HL-60 (cell line): ENCODE measurements around the gene OR5AC2.

Source experiments
- DNase-seq, 2 experiments: peaks; one replicate each; pipeline ENCODE4 v3.0.0-alpha.2; 2010 to 2020; ENCODE audit warnings: low read depth in 1 of 2, low spot score in 1 of 2
- H3K27ac ChIP-seq: fragments of 250-450 bp; sonication (Bioruptor Pico); replicated peaks from 2 replicates; pipeline ENCODE4 v1.5.1; 2020; ENCODE audit warnings: mild to moderate bottlenecking, moderate library complexity
- H3K27me3 ChIP-seq: fragments of 250-450 bp; sonication (Bioruptor Pico); 2 replicates; pipeline ENCODE4 v1.5.1; 2021; ENCODE audit warnings: mild to moderate bottlenecking, moderate library complexity; ENCODE audit not compliant: insufficient read depth, poor library complexity, severe bottlenecking
- H3K4me3 ChIP-seq: replicated peaks from 2 replicates; pipeline ENCODE4 v1.5.1; 2011; ENCODE audit warnings: mild to moderate bottlenecking, control low read depth, low read length; ENCODE audit not compliant: insufficient read depth
- CTCF ChIP-seq: IDR thresholded peaks from one replicate; pipeline ENCODE4 v1.5.1; 2011; ENCODE audit warnings: low read length, control low read depth, inconsistent platforms; ENCODE audit not compliant: insufficient read depth
- GABPA ChIP-seq: IDR thresholded peaks from 2 replicates; pipeline ENCODE4 v1.6.1; 2012; ENCODE audit warnings: low read depth
- POLR2AphosphoS5 ChIP-seq: IDR thresholded peaks from 2 replicates; pipeline ENCODE4 v1.6.1; 2012; ENCODE audit warnings: low read depth
- REST ChIP-seq: IDR thresholded peaks from 2 replicates; pipeline ENCODE4 v1.6.1; 2012; ENCODE audit warnings: low read depth; ENCODE audit not compliant: insufficient replicate concordance
- SPI1 ChIP-seq: IDR thresholded peaks from 2 replicates; pipeline ENCODE4 v1.6.1; 2012; ENCODE audit warnings: low read depth, mild to moderate bottlenecking, borderline replicate concordance

OR5AC2 gene

GRCh38 chr3:98039322-98040024, 47.5 kb upstream of the OR5AC2 start:
- H3K4me3 ChIP-seq: peak overlapping the region; percentile 37
- TF ChIP-seq CTCF (peak; percentile 68), REST (no peak)
- peak overlapping the region; percentile 10; the same call in 1 of the 2 replicates for H3K27ac ChIP-seq
- H3K27me3 ChIP-seq: no peaks in the 10 kb centered on the region
- DNase-seq: peak; percentile 45 to 75

GRCh38 chr3:98041350-98041749, 45.6 kb upstream of the OR5AC2 start:
- Histone ChIP-seq H3K4me3 (no peak overlapping the region), H3K27me3 (no peaks in the 10 kb centered on the region), H3K27ac (no peak overlapping the region)
- no peak for DNase-seq
- no peak for TF ChIP-seq CTCF
- no peak for TF ChIP-seq REST
- TF ChIP-seq GABPA: no peak
- no peak for TF ChIP-seq SPI1
- TF ChIP-seq POLR2AphosphoS5: no peak

- H3K27me3 ChIP-seq: no peaks in the 10 kb centered on the region
- TF ChIP-seq POLR2AphosphoS5: no peak
- no peak for TF ChIP-seq REST
- TF ChIP-seq GABPA: no peak
- no peak for TF ChIP-seq SPI1
- no peak for TF ChIP-seq CTCF
- DNase-seq: peak; percentile 16 to 81
Measured at GRCh38 chr3:98048586-98048985, 38.4 kb upstream of the OR5AC2 start.

More at GRCh38 chr3:98048586-98048985, 38.4 kb upstream of the OR5AC2 start:
- no peak overlapping the region for H3K27ac ChIP-seq
- no peak overlapping the region for H3K4me3 ChIP-seq
